NCI-H748 (cell line): Measurements from ENCODE around the gene FBXL4.

Source experiments
- DNase-seq: peaks from one replicate; lab custom pipeline; 2025; ENCODE audit not compliant: unreplicated experiment; lab: John Stamatoyannopoulos, UW

The FBXL4 gene

GRCh38 chr6:98887650-98888049 is 60.1 kb downstream of the FBXL4 start:
- no peak for DNase-seq

- DNase-seq, result no peak
Observed at GRCh38 chr6:98885330-98885729, 62.4 kb downstream of the FBXL4 start.

DNA sequence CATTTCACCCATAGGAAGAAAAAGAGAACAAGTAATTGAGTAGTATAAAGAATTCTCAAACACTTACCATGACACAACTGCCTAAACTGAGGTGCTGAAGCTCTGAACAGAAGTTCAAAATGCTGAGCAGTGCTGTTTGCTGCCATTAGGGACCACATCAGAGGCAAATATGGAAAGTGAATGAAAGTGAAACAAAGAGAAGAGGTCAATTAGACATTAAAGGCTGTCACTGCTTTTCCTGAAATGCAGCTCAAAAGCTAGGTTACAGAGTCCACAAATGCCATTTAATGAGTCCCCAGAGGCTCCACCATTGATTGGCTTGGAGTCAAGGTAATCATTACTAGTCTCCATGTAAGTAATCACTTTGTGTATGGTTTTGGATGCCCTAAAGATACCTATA is 67.3 kb downstream of the FBXL4 start:
- peak; percentile 74 for DNase-seq

DNA sequence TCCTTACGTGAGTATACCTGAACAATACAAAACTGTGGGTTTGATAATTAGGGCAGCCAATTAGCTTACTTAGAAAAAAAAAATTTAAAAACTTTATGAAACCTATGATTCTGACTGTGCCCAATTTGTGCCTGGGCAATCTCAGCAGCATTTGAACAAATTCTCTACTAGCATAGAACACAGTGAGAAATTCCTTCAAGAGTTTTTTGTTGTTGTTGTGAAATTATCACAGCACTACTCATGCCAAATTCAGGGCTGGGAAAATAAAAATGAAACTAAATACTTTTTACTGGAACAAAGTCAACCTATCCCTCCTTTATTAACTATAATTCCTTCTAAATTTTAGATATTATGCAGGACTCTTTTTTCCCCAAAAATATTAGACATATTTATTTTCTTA is 70.5 kb downstream of the FBXL4 start:
- no peak for DNase-seq

DNA sequence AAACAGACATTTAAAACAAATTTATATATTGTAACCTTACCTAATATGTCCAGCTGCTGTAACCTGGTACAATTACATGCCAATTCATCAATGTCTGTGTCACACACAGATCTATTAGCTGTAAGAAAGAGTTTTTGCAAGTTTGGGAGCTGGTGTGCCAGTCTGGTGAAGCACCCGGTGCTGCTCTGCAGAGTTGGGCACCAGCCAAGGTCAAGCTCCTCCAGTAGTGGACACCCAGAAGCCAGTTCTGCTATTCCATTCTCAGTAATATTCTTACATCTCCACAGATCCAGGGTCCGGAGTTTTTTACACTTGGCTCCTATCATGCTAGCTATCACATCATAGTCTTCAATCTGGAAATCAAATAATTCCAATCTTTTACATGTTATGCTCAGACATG is 72.4 kb downstream of the FBXL4 start:
- DNase-seq, result no peak

DNA sequence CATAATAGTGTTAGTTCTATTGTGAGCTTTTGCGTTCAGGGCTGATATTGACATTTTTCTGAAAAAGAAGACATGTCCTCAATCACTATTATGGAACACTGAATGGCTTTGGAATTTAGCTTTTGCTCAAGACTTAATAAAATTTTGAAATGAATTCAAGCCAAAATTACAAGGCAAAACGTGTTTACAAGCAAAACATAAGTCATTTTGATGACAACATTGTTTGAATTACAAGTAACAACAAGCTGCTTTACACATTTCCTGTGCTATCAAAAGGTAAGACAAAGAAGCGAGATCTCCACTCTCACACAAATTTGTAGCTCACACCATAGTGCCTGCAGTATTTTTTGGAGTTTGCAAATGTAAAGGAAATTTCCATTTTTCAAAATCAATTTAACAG is 75.9 kb downstream of the FBXL4 start:
- no peak for DNase-seq

DNA sequence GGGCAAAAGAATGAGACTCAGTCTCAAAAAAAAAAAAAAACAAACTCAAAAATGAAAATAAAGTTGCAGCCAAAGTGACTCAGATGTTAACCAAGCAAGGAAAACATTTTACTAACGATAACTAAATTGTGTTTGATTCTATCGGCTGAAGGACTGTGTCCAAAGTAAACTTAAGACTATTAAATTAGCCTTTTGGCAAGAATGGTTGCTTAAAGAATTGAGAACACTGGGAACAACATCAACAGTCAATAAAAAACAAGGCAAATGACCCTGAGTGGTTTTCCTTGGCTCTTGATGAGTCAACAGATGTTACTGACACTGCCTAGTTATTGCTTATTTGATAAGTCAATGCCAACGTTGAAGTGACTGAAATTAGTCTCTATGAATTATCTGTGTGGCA is 76.7 kb downstream of the FBXL4 start:
- DNase-seq, result no peak

DNA sequence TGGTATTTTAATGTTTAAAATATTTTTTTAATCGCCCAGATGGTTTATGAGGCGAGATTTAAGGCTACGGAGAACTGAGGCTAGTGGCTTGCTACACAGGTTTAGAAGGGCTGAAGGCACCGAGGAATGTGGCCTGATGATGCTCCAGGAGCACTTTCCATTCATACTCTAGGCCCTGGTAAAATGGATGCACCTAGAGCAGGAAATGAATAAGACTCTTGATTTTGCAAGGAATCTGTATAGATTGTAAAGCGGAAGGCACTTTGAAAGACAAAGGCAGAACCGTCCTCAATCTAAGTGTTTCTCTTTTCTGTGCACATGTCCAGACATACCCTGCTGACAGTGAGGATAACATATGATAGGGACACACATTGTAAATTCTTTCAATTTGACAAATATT is 83.2 kb downstream of the FBXL4 start:
- DNase-seq, result no peak

DNA sequence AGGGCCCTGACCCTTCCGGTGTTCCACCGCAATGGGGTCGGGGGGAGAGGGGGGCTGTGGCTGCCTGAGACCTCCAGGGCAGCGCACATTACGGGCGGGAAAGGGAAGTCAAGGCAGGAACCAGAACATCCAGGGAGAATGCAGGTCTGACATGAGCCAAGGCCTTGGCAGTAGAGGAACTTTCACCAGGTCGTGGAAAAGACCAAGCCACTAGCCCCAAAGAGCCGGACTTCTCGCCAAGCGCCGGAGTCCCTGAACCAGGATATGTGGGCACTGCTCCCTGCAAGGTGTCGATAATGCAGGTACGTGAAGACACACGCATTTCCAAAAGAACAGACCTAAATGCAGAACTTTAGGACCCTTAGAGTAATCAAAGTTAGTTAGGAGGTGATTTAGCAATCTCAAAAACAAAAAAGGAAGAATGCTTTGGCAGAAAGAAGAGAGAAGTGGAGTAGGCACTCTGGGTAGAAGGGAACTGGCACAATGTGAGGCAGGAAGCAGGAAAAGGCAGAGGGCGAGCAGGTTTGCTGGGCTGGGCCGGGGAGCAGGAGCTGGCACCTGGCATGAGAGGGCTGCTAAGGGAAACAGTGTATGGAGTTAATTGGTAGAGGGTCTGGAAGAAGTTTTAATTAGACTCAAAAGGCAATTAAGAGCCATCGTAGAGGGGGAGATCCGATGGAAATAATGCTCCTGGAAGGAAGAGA is 99.1 kb downstream of the FBXL4 start:
- no peak for DNase-seq

- DNase-seq, result no peak
Observed at GRCh38 chr6:98847779-98848538, 99.8 kb downstream of the FBXL4 start.

- DNase-seq, result no peak
Observed at GRCh38 chr6:98847416-98847778, 100.3 kb downstream of the FBXL4 start.

DNA sequence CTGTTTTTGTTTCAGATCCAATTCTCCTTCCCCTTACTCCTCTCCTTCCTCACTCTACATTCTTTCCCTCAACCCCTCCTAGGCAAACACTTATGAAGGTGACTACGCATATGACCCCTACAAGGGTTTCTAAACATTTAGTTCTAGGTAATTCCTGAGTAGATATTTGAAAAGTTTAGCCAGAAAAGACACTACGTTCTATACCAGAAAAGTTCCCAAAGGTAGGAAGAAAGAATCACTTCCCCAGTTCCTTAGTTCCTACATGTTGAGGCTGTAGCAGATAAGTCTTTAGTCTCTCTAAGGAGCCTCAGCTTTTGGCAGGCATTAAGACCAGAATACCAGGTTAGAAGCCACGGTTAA is 101.7 kb downstream of the FBXL4 start:
- no peak for DNase-seq

DNA sequence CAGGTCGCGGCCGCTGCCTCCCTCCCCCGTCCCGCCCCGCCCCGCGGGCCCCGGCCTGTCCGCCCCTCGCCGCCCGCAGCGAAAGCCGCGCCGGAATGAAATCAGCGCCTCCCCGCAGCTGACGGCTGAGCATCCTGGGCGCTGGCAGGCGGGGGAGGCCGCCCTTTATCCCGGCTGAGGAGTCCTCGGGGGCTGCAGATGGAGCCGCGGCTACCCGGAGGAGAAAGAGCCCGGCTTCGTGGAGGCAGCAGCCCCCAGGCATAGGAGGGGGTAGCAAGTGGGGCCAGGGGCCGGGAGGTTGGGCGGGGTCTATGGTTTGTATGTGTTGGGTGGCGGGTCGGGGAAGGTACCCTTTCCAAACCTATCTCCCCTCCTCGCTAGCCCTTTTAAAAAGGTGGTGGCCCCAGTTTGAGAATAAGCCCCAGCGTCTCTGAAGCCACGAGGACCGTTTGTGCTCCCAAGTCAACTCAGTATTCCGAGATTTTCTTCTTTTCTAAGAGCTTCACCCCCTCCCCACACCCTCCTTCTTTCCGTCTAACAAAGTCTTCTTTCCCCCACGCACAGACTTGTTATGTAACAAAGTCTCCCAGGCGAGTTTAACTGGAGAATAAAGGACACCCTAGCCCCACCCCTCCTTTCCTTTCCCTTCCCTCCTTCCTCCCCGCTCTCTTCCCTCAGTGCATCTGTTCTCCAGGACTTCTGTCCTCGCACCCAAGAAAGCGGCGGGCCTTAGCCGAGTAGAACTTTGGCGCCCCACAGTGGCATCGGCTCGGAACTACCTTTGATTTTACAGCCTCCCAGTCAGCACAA is 102.3 kb downstream of the FBXL4 start:
- peak; percentile 94 for DNase-seq

DNA sequence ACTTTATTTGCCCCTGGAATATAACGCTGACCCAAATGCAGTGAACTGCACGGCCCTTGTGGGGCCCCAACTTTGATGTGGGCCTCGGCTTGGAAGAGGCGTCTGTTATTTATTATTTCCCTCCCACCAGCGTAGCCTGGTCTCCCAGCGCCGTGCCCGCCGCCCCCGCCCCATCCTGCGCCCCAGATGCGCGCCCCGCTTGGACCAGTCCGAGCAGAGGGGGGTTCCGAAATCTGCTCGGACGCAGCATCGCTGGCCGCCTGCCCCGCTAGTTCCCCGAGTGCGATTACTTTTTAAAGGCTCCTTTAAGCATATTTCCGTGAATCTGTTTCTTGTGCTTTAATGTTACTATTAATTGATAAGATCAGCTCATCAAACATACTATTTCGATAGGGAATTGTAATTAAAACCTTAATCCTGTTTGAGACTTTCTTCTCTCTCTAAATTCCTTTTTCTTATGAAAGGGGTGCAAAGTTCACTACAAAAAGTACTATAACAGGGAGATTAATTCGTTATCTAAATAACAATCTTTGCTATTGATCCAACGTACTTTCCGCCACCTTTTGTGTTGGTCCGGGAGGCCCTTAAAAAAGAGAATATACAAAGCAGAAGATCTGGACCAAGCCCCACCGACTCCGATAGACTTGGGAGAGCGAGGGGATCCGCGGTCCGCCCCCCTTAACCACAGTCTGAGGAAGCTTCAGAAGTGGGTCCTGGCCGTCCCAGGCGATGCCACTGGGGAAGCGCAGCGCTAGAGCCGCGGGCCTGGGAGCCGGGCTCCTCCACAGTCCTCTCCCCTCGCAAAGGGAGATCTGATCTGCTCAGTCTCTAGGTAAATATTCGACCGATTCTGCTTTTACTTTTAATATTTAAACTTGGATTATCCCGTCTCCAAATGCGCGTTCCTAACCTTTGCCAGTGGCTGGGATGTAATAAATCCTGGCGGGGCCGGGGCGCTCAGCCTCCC is 103.2 kb downstream of the FBXL4 start:
- peak; percentile 88 for DNase-seq

DNA sequence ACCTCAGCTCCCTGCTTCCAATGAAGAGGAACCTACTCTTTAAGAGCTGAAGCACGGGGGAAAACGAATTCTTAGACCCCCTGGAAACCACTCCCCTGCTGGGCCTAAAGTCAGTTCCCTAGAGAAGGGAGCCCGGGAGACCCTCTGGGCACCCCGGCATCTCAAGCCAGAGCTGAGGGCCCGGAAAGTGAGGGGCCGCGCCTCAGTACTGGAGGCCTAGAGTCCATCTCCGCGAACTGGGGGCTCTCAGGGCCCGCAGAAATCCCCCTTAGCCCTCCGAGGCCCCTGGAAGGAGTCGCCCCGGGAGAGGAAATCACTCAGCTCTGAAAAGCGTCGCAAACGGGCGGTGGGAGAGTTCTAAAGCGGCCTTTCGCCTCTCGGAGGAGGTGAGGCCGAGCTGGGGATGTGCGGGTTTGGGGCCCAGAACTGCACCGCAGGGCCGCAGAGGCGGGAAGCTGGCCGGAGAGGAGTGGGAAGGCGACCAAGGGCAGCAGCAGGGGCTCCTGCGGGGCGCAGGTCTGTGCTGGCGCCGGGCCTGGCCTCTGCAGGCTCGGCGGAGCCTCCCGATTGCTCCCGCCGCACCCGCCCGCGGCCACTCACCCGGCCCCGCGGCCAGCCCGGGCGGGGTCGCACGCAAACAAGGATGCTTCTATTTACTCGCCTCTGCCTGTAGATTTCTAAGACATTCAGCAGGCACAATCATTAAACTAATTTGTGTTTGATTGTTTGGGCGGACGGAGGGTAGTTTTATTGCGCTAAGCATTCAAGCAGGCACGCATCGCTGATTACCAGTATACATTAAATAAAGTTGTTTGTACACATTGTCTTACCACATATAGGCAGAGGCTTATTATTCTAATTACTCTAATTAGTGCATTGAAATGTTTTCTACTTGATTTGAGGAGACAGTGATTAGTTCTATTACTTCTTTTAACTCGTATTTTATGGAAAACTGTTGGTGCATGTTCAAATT is 104.2 kb downstream of the FBXL4 start:
- DNase-seq, result peak; percentile 96

- no peak for DNase-seq
Observed at GRCh38 chr6:98842342-98843180, 105.2 kb downstream of the FBXL4 start.

GRCh38 chr6:98841621-98842341 is 106.0 kb downstream of the FBXL4 start:
- DNase-seq, result no peak

DNA sequence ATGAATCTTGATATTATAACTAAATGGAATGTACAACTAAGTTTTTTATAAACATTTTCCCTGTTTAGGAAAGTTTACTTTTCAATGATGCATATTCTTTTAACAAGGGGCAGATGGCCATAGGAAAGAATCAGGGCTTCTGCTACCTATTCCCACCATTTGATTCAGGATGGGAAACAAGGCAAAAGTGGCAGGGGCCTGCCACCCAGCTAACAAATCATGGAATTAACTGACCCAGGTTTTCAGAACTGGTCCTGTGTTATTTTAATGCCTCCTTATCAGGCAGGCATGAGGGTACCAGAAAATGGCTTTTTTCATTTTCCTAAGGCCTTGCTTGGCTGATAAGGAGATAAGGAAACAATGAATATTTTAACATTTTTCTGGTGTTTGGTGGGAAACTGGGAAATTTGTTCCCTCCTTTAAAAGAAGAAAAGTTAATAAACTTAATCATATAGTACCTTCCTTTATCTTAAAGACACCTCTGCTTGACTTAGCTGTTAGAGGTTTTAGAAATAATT is 106.7 kb downstream of the FBXL4 start:
- DNase-seq, result peak; percentile 14
